SJSA1 (cell line): ENCODE results near the gene MAGEL2. TPM values are rescaled to one million over a fixed set of nuclear protein-coding genes. Genes with fewer than 3 reads are reported as not detected.
"Not testable (repeated sequence)": the region's sequence is repeated elsewhere in the genome, so short reads cannot be mapped to it uniquely, and the experiment has no call there.

Experiments
- DNase-seq, 2 experiments: peaks; one replicate each; pipeline ENCODE4 v3.0.0-alpha.2; 2015 to 2020; ENCODE audit warnings: low spot score in 2 of 2, low read depth in 1 of 2
- H3K27ac ChIP-seq: fragments of 250-450 bp; sonication (Bioruptor Pico); 2 replicates; pipeline ENCODE4 v1.5.1; 2020; ENCODE audit warnings: mild to moderate bottlenecking, moderate library complexity
- H3K27me3 ChIP-seq: fragments of 250-450 bp; sonication (Bioruptor Pico); replicated peaks from 2 replicates; pipeline ENCODE4 v1.5.1; 2020; ENCODE audit warnings: mild to moderate bottlenecking, moderate library complexity
- H3K36me3 ChIP-seq: fragments of 250-450 bp; sonication (Bioruptor Pico); 2 replicates; pipeline ENCODE4 v1.5.1; 2020; ENCODE audit warnings: mild to moderate bottlenecking
- H3K4me1 ChIP-seq: fragments of 250-450 bp; sonication (Bioruptor Pico); replicated peaks from 2 replicates; pipeline ENCODE4 v1.6.1; 2021; ENCODE audit warnings: mild to moderate bottlenecking
- H3K4me3 ChIP-seq: fragments of 250-450 bp; sonication (Bioruptor Pico); 2 replicates; pipeline ENCODE4 v1.5.1; 2020; ENCODE audit warnings: mild to moderate bottlenecking
- H3K9me3 ChIP-seq: fragments of 250-450 bp; sonication (Bioruptor Pico); replicated peaks from 2 replicates; pipeline ENCODE4 v1.5.1; 2020; ENCODE audit warnings: mild to moderate bottlenecking
- total RNA-seq: library from RNA; depleted of rRNA; stranded (reverse); fragments of >200 nt; shearing (Covaris generic); gene quantifications from 2 replicates; pipeline ENCODE4 v1.2.3, GENCODE V29; 2014

Gene MAGEL2
- total RNA-seq, 1 experiment from 2014 or later, result not detected

DNA sequence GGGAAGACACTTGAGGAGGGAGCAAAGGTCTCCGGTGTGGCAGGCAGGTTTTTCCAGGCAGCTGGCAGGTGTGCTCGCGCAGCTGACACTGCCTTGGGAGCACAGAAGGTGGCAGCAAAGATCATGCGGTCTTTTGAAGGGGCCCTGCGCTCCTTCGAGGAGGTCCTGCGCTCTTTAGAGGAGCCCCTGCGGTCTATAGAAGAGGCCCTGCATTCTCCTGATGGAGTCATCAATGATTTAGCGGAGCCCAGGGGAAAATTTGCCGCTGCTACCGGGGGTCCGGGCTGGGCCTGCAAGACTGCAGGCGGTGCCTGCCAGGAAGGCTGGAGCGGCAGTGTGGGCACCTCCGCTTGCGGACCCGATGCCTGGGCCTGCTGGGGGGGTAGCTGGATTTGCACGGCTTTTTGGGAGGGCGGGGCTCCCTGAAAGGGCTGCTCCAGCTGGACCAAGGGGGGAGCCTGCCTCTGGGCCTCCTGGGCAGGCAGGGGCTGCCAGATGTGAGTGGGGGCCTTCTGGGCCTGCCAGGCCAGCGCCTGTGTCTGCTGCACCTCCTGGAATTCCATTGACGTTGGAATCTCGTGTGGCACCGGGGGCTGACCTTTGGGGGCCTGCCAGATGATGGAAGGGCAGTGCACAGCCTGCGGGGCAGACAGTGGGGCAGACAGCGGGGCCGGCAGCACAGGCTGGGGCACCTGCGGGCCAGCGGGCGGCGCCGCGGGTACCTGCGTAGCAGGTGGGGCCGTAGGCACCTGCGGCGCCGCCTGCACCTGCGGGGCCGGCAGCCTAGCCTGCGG is 2.1 kb downstream of the MAGEL2 start:
- no peaks in the 10 kb centered on the region for H3K4me1 ChIP-seq
- 0 out of 2 replicates have a peak, but pooled peaks cover 3% of the 10 kb centered on the region for H3K9me3 ChIP-seq
- H3K36me3 ChIP-seq, result no peaks in the 10 kb centered on the region
- no peaks in the 10 kb centered on the region for H3K27me3 ChIP-seq
- H3K27ac ChIP-seq, result no peak overlapping the region
- no peak for DNase-seq
- no peak overlapping the region for H3K4me3 ChIP-seq

DNA sequence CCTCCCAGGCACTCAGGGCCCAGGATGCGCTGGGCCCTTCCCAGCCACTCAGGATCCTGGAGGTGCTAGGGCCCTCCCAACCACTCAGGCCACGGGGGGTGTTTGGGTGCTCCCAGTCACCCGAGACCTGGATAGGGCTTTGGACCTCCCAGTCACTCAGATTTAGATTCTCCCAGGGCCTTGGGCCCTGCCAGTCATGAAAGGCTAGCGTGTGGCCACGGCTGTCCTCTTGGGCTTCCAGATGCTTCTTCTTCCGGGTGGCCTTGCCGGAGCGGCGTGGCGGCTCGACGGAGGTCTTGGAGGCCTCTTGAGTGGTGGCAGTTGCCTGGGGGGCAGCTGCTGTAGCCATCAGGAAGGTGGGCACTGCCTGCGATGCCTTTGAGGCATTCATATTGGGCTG is 2.8 kb downstream of the MAGEL2 start:
- no peaks in the 10 kb centered on the region for H3K4me1 ChIP-seq
- no peak overlapping the region for H3K27ac ChIP-seq
- no peaks in the 10 kb centered on the region for H3K36me3 ChIP-seq
- no peak overlapping the region for H3K4me3 ChIP-seq
- no peaks in the 10 kb centered on the region for H3K27me3 ChIP-seq
- DNase-seq, result no peak
- 0 out of 2 replicates have a peak, but pooled peaks cover 3% of the 10 kb centered on the region for H3K9me3 ChIP-seq

DNA sequence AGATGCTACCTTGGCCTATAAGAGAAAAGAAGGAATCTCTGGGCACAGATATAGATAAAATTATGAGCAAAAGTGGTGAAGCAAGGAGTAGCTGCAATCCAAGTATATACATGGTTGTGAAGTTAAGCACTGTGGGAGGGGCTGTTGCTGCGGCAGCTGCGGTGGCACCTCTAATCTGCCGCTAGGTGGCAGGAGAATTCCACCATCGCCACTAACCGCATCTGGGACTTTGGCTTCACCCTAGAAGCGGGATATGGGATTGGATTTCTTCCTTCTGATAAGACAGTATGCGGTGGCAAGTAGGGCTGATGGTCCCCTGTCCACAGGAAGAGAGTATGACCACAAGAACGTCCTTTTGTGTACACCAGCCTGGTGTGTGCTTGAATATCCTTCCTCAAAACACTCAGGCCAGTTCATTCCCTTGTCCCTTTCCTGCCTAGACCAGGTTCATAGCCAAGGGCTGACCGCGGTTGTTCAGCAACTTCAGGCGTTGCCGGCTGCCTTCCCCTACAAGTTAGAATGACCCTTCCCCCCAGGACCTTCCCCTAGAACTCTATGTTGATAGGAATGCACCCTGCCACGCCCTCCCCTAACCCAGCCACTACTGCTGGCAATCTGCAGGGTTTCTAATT is 5.1 kb downstream of the MAGEL2 start:
- Histone ChIP-seq H3K4me3 (no peak overlapping the region), H3K4me1 (no peaks in the 10 kb centered on the region), H3K9me3 (0 out of 2 replicates have a peak, but pooled peaks cover 3% of the 10 kb centered on the region), H3K27me3 (no peaks in the 10 kb centered on the region), H3K27ac (no peak overlapping the region), H3K36me3 (no peaks in the 10 kb centered on the region)
- DNase-seq, result peak in 1 of 2 experiments; percentile 22

DNA sequence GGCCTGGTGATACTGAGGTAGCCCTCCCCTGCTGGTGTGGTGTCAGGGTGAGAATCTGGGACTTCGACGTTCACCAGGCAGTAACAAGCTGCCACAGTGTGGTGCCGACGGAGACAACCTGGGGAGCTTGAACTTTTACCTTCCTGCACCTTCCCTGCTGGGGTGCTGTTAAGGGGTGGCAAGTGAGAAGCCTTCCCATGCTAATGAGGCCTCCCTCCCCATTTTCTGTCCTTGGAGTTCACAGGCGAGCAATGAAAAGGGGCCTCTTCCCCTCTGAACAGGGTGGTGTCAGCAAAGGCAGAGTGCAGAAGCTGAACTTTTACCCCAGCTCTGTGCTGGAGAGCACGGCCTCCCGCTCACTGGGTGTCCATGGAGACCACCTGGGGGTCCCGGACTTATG is 13.5 kb downstream of the MAGEL2 start:
- H3K4me1 ChIP-seq, result no peaks in the 10 kb centered on the region
- DNase-seq, result no peak
- H3K4me3 ChIP-seq, result no peak overlapping the region
- H3K27ac ChIP-seq, result no peak overlapping the region
- H3K36me3 ChIP-seq, result no peaks in the 10 kb centered on the region
- H3K27me3 ChIP-seq, result no peaks in the 10 kb centered on the region
- H3K9me3 ChIP-seq, result no peaks in the 10 kb centered on the region; the same call in 1 of the 2 replicates

DNA sequence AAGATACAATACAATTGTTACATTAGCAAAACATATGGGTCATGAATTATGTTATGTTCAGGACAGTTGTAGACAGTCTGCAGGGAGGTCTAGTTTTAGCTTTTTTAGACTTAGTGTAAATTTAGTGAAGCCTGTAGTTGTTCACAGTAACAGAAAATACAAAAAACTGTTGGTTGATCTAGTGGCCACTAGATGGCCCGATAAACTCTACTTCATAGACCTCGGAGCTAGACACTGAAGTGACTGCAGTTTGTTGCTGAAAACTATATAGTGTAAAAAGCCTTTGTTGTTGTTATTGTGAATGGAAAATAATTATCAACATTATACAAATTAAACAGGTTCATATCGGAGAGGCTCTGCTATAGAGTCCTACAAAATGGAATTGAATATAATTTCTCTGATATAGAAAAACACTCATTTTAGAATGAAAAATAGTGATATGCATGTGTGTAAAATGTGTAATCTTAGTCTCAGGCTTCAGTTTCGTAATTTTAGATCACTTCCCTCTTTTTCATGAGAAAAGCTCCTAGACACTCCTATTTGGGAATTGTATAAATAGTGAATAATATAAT is 18.3 kb downstream of the MAGEL2 start:
- Histone ChIP-seq H3K36me3 (no peaks in the 10 kb centered on the region), H3K4me1 (no peaks in the 10 kb centered on the region), H3K4me3 (no peak overlapping the region), H3K27me3 (no peaks in the 10 kb centered on the region), H3K9me3 (no peaks in the 10 kb centered on the region; the same call in 1 of the 2 replicates), H3K27ac (no peak overlapping the region)
- DNase-seq, result no peak

DNA sequence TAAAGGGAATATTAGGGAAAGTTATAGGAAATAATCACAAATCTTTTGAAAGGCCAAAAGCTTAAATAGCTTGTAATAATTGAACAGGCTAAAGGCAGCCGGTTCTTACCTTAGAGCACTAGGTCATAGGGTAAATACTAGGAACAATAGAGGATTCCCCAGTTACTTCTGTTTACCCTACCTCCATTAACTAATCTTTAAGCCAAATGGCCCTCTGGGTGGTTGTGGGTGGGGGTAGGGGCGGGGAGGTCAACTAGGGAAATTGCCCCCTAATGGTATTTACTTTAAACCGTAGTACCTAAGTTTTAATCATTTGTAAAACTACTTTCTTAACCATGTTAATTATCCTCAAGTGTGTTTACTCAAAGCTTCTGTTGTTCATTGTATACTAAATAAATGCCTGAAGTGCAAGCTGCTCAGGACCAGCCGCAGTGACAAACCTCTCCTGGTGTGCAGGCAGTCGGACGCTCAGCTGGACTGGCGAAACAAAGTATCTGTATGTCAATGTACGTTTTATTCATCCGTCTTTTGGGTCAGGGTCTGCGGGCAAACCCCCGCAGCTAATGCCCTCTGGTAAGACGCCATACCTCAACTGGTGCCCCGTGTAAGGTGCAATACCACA is 18.9 kb downstream of the MAGEL2 start:
- Histone ChIP-seq H3K4me1 (no peaks in the 10 kb centered on the region), H3K9me3 (no peaks in the 10 kb centered on the region), H3K27ac (no peak overlapping the region), H3K4me3 (no peak overlapping the region), H3K36me3 (no peaks in the 10 kb centered on the region), H3K27me3 (no peaks in the 10 kb centered on the region)
- no peak for DNase-seq

DNA sequence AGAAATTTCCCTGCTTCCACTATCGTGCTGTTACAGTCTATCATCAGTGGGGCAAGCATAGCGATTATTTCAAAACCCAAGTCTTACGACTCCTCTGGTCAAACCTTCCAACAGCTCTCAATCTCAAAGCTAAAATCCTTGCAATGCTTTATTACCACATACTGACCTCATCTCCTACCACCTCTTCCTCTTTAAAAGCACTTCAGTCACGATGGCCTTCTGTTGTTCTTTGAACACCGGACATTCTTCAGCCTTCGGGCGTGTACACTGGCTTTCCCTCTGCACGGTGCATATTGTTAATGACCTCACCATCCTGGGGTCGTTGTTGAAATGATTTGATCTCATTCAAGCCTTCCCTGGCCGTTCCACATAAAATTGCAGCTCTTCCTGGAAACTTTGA is 31.1 kb downstream of the MAGEL2 start:
- Histone ChIP-seq H3K36me3 (no peaks in the 10 kb centered on the region), H3K9me3 (peaks cover 7% of the 10 kb centered on the region), H3K27me3 (no peaks in the 10 kb centered on the region), H3K4me1 (no peaks in the 10 kb centered on the region), H3K27ac (no peak overlapping the region), H3K4me3 (no peak overlapping the region)
- DNase-seq, result no peak

DNA sequence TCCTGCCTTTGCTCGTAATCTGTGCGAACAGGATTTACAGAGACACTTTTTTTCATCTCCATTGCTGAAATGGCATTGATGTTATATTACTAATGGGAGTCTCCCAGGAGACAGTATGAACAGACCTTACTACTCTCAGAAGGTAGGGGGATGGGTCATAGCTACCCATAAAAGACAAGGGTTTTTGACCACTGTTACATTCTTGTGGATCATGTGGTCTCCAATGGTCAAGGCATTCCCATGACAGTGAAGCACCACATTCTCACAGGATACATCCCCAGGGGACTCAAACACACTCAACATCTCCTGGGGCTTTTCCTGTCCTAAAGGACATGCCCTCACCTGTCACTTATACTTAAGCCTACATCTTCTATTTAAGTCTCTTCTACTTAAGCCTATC is 41.4 kb downstream of the MAGEL2 start:
- no peaks in the 10 kb centered on the region for H3K27me3 ChIP-seq
- H3K4me3 ChIP-seq, result no peak overlapping the region
- no peak overlapping the region for H3K27ac ChIP-seq
- H3K36me3 ChIP-seq, result no peaks in the 10 kb centered on the region
- H3K9me3 ChIP-seq, result no peaks in the 10 kb centered on the region
- no peaks in the 10 kb centered on the region for H3K4me1 ChIP-seq
- no peak for DNase-seq

DNA sequence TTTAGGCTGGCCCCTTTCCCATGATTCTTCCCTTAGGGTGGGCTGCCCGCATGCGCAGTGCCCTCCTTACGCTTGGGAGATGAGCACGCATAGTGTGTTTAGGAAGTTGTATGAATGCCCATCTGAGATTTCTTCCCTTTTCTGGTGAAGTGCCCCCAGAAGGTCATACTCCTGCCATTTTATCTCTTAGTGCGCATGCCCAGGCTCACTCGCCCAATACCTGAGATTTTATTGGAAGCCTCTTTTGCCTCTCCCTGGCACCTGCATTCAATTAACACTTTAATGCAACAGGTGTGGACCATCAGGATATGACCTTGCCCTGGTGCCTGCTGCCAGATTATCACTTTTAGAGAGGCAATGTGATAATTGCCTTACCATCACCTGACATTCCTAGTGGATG is 45.5 kb downstream of the MAGEL2 start:
- DNase-seq, result no peak
- H3K27ac ChIP-seq, result no peak overlapping the region

DNA sequence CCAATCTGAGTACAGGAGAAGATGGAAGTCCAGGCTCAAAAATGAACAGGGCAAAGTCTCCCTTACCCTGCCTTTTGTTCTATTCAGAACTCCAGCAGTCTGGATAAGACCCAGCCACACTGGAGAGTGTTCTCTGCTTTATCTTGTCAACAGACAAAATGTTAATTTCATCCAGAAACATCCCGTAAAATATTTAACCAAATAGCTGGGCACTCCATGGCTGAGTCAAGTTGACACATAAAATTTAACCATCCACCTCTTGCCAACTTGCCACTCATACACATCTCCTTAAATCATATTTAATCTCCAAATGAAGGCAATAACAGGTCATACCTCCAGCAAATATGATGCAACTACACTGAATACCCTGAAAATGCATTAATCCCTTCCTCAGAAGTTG is 48.6 kb downstream of the MAGEL2 start:
- no peak for DNase-seq

More for the DNA sequence above, 45.5 kb downstream of the MAGEL2 start:
- no peaks in the 10 kb centered on the region for H3K9me3 ChIP-seq
- H3K4me3 ChIP-seq, result no peak overlapping the region
- H3K4me1 ChIP-seq, result no peaks in the 10 kb centered on the region
- H3K36me3 ChIP-seq, result no peaks in the 10 kb centered on the region
- no peaks in the 10 kb centered on the region for H3K27me3 ChIP-seq

DNA sequence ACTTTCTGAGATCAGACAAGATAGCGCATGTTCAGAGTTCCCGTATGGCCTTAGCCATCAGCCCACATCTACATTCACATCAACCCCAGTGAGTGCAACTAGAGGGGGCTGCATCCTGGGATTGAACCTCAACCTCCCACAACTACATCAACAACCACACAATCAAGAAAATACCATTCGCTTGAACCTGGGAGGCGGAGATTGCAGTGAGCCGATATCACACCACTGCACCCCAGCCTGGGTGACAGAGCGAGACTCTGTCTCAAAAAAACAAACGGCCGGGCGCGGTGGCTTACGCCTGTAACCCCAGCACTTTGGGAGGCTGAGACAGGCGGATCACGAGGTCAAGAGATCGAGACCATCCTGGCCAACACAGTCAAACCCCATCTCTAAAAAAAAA is 50.4 kb downstream of the MAGEL2 start:
- not testable (repeated sequence) for H3K36me3 ChIP-seq, H3K4me3 ChIP-seq, H3K4me1 ChIP-seq, H3K9me3 ChIP-seq, H3K27me3 ChIP-seq, DNase-seq, H3K27ac ChIP-seq

More for the DNA sequence above, 48.6 kb downstream of the MAGEL2 start:
- Histone ChIP-seq H3K27ac (no peak overlapping the region), H3K4me1 (no peaks in the 10 kb centered on the region), H3K9me3 (no peaks in the 10 kb centered on the region), H3K27me3 (no peaks in the 10 kb centered on the region), H3K36me3 (no peaks in the 10 kb centered on the region), H3K4me3 (no peak overlapping the region)

DNA sequence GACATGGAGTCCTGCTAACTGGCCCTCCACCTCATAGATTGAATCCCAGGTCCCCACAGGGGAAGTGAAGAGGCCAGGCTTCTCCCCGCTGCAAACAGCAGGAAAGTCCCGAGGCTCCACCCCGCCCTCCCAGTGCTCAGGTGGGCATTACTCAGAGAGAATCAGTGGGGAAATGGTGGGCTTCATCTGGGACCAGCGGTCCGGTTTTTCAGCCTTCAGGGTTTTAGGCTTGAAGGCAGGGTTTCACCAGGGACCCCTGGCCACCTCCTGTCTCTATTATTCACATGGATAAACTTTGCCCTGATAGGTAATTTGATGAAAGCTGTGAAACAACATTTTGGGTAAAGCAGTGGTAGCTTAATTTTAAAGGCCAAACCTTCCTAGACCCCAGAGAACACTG is 50.9 kb downstream of the MAGEL2 start:
- no peak overlapping the region for H3K4me3 ChIP-seq
- H3K4me1 ChIP-seq, result no peaks in the 10 kb centered on the region
- no peak for DNase-seq
- no peaks in the 10 kb centered on the region for H3K27me3 ChIP-seq
- H3K27ac ChIP-seq, result no peak overlapping the region
- no peaks in the 10 kb centered on the region for H3K36me3 ChIP-seq
- no peaks in the 10 kb centered on the region for H3K9me3 ChIP-seq

DNA sequence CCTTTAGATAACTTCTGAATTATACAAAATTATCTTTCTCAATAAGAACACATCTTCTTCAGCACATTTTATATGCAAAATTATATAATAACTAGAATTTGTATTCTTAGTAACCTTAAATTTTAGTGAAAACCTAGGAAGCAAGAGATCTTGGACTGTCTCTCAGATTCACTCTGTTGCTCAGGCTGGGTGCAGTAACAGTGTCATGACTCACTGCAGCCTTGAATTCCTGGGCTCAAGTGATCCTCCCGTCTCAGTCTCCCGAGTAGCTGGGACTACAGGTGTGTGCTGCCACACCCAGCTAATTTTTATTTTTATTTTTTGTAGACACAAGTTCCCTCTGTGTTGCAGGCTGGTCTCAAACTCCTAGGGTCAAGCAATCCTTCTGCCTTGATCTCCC is 52.3 kb downstream of the MAGEL2 start:
- DNase-seq, result no peak
- Histone ChIP-seq H3K36me3 (no peaks in the 10 kb centered on the region), H3K27me3 (no peaks in the 10 kb centered on the region), H3K4me3 (no peak overlapping the region), H3K27ac (no peak overlapping the region), H3K4me1 (no peaks in the 10 kb centered on the region), H3K9me3 (no peaks in the 10 kb centered on the region)

DNA sequence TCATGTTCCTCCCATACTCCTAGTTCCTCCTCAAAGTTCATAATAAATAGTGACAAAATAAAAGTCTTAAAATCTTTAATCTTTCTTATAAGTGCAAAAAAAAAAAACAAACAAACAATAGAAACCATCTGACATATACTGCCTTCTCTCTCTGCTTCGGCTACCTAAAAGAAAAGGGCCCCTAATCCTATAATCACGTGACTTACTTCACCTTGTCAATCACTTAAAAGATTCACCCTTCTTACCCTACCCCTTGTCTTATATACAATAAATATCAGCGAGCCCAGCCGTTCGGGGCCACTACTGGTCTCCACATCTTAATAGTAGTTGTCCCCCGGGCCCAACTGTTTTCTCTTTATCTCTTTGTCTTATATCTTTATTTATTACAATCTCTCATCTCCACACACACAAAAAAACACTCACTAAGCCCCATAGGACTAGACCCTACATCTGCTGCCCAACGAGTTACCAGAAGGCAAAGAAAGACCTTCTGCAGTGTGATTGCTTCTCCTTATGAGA is 53.4 kb downstream of the MAGEL2 start:
- H3K4me1 ChIP-seq, result no peaks in the 10 kb centered on the region
- no peaks in the 10 kb centered on the region for H3K9me3 ChIP-seq
- DNase-seq, result no peak
- H3K27ac ChIP-seq, result no peak overlapping the region
- H3K36me3 ChIP-seq, result no peaks in the 10 kb centered on the region
- H3K27me3 ChIP-seq, result no peaks in the 10 kb centered on the region
- H3K4me3 ChIP-seq, result no peak overlapping the region
